SK-N-SH treated with all-trans-retinoic acid at 6 μM for 48 hours (cell line): ENCODE data around the gene SUGP1.

Source experiments
- ATAC-seq: fragments of 200-7000 bp; cut with Tn5 transposase; 3 replicates; pipeline ENCODE4 v1.9.1; 2020; ENCODE audit warnings: mild to moderate bottlenecking, moderate library complexity
- ARNTL ChIP-seq: fragments of 450-650 bp; formaldehyde crosslinking; IDR thresholded peaks from 2 replicates; pipeline ENCODE4 v1.5.0; 2020; ENCODE audit warnings: low read depth, mild to moderate bottlenecking, moderate library complexity, borderline replicate concordance
- BACH2 ChIP-seq: fragments of 250-450 bp; sonication (Bioruptor Pico); IDR thresholded peaks from 2 replicates; pipeline ENCODE4 v1.9.0; 2021; ENCODE audit warnings: mild to moderate bottlenecking, borderline replicate concordance
- CSRNP3 ChIP-seq: fragments of 250-450 bp; sonication (Bioruptor Pico); IDR thresholded peaks from 2 replicates; pipeline ENCODE4 v1.5.1; 2021; ENCODE audit warnings: mild to moderate bottlenecking, moderate library complexity
- ESRRG ChIP-seq: fragments of 250-450 bp; sonication (Bioruptor Pico); IDR thresholded peaks from 2 replicates; pipeline ENCODE4 v1.6.1; 2021; ENCODE audit warnings: mild to moderate bottlenecking
- GLIS3 ChIP-seq: fragments of 250-450 bp; sonication (Bioruptor Pico); IDR thresholded peaks from 2 replicates; pipeline ENCODE4 v1.5.0; 2020; ENCODE audit warnings: mild to moderate bottlenecking, moderate library complexity
- OSR1 ChIP-seq: fragments of 250-450 bp; sonication (Bioruptor Pico); IDR thresholded peaks from 2 replicates; pipeline ENCODE4 v1.8.0; 2022; ENCODE audit warnings: moderate library complexity, mild to moderate bottlenecking, inconsistent platforms
- POU6F1 ChIP-seq: fragments of 250-450 bp; sonication (Bioruptor Pico); IDR thresholded peaks from 2 replicates; pipeline ENCODE4 v1.8.0; 2021; ENCODE audit warnings: low read depth, mild to moderate bottlenecking, moderate library complexity, borderline replicate concordance
- PPARA ChIP-seq: fragments of 250-450 bp; sonication (Bioruptor Pico); IDR thresholded peaks from 2 replicates; pipeline ENCODE4 v1.5.0; 2020; ENCODE audit warnings: mild to moderate bottlenecking, borderline replicate concordance
- RARB ChIP-seq: fragments of 250-450 bp; sonication (Bioruptor Pico); IDR thresholded peaks from 2 replicates; pipeline ENCODE4 v1.8.0; 2021; ENCODE audit warnings: mild to moderate bottlenecking, moderate library complexity
- TOX ChIP-seq: fragments of 250-450 bp; sonication (Bioruptor Pico); IDR thresholded peaks from 2 replicates; pipeline ENCODE4 v1.8.0; 2021; ENCODE audit warnings: mild to moderate bottlenecking, moderate library complexity, borderline replicate concordance
- TSHZ2 ChIP-seq: fragments of 250-450 bp; sonication (Bioruptor Pico); IDR thresholded peaks from 2 replicates; pipeline ENCODE4 v1.5.0; 2020; ENCODE audit warnings: mild to moderate bottlenecking, moderate library complexity
- ZC3H10 ChIP-seq: fragments of 250-450 bp; sonication (Bioruptor Pico); IDR thresholded peaks from 2 replicates; pipeline ENCODE4 v1.5.1; 2021; ENCODE audit warnings: mild to moderate bottlenecking, moderate library complexity
- ZFP3 ChIP-seq: fragments of 250-450 bp; sonication (Bioruptor Pico); IDR thresholded peaks from 2 replicates; pipeline ENCODE4 v1.5.0; 2020; ENCODE audit warnings: mild to moderate bottlenecking, moderate library complexity
- ZNF565 ChIP-seq: fragments of 450-650 bp; formaldehyde crosslinking; conservative IDR thresholded peaks from 2 replicates; pipeline ENCODE4 v1.5.0; 2020; ENCODE audit warnings: low read depth, mild to moderate bottlenecking, moderate library complexity
- ZNF70 ChIP-seq: fragments of 450-650 bp; formaldehyde crosslinking; IDR thresholded peaks from 2 replicates; pipeline ENCODE4 v1.5.0; 2020; ENCODE audit warnings: mild to moderate bottlenecking, moderate library complexity
- TF ChIP-seq, protein P1 (sequence below): fragments of 250-450 bp; sonication (Bioruptor Pico); IDR thresholded peaks from 2 replicates; pipeline ENCODE4 v1.5.1; 2020; ENCODE audit warnings: low read depth, mild to moderate bottlenecking, moderate library complexity
- TF ChIP-seq, protein P2 (sequence below): fragments of 250-450 bp; sonication (Bioruptor Pico); IDR thresholded peaks from 2 replicates; pipeline ENCODE4 v1.8.0; 2020; ENCODE audit warnings: mild to moderate bottlenecking, moderate library complexity, borderline replicate concordance

Gene SUGP1

GRCh38 chr19:19280561-19280960 is 39.7 kb downstream of the SUGP1 start:
- ATAC-seq, result no peak

DNA sequence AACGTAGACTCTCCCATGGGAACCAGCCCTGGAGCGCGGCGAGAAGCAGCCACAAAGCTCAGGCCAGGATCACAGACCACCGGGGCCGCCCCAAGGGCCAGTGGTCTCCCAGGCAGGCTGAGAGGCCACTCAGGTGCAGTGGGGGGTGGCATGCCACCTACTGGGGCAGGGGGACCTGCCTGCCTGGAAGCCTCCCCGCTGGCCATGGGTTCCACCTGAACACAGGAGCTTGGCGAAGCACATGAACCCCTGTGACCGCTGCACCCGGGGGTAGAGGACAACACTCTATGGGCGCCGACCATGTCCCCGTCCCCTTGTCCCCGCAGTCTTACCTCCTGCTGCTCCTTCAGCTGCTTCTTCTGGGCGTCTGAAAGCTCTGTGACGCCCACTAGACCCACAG is 40.5 kb downstream of the SUGP1 start:
- no peak for ATAC-seq
- TF ChIP-seq GLIS3, result no peak
- TF ChIP-seq CSRNP3 (CRISPR knock-in tag), result no peak
- TF ChIP-seq ZFP3, result no peak
- no peak for TF ChIP-seq RARB (CRISPR knock-in tag)
- TF ChIP-seq, protein P1, sequence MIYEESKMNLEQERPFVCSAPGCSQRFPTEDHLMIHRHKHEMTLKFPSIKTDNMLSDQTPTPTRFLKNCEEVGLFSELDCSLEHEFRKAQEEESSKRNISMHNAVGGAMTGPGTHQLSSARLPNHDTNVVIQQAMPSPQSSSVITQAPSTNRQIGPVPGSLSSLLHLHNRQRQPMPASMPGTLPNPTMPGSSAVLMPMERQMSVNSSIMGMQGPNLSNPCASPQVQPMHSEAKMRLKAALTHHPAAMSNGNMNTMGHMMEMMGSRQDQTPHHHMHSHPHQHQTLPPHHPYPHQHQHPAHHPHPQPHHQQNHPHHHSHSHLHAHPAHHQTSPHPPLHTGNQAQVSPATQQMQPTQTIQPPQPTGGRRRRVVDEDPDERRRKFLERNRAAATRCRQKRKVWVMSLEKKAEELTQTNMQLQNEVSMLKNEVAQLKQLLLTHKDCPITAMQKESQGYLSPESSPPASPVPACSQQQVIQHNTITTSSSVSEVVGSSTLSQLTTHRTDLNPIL (CRISPR knock-in tag), result no peak
- TF ChIP-seq, protein P2, sequence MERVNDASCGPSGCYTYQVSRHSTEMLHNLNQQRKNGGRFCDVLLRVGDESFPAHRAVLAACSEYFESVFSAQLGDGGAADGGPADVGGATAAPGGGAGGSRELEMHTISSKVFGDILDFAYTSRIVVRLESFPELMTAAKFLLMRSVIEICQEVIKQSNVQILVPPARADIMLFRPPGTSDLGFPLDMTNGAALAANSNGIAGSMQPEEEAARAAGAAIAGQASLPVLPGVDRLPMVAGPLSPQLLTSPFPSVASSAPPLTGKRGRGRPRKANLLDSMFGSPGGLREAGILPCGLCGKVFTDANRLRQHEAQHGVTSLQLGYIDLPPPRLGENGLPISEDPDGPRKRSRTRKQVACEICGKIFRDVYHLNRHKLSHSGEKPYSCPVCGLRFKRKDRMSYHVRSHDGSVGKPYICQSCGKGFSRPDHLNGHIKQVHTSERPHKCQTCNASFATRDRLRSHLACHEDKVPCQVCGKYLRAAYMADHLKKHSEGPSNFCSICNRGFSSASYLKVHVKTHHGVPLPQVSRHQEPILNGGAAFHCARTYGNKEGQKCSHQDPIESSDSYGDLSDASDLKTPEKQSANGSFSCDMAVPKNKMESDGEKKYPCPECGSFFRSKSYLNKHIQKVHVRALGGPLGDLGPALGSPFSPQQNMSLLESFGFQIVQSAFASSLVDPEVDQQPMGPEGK (CRISPR knock-in tag), result no peak
- no peak for TF ChIP-seq OSR1
- no peak for TF ChIP-seq BACH2 (CRISPR knock-in tag)

More at GRCh38 chr19:19280561-19280960, 39.7 kb downstream of the SUGP1 start:
- TF ChIP-seq POU6F1 (CRISPR knock-in tag), result no peak
- TF ChIP-seq PPARA (CRISPR knock-in tag), result no peak
- TF ChIP-seq ZNF70 (CRISPR knock-in tag), result no peak
- no peak for TF ChIP-seq RARB (CRISPR knock-in tag)
- TF ChIP-seq TSHZ2, result no peak
- TF ChIP-seq CSRNP3 (CRISPR knock-in tag), result no peak
- TF ChIP-seq, protein P2 (CRISPR knock-in tag), result no peak
- TF ChIP-seq TOX (CRISPR knock-in tag), result no peak
- TF ChIP-seq, protein P1 (CRISPR knock-in tag), result no peak
- TF ChIP-seq OSR1, result no peak
- TF ChIP-seq BACH2 (CRISPR knock-in tag), result no peak
- no peak for TF ChIP-seq ZNF565 (CRISPR knock-in tag)
- no peak for TF ChIP-seq ARNTL
- TF ChIP-seq ESRRG, result no peak
- no peak for TF ChIP-seq ZC3H10 (CRISPR knock-in tag)
- TF ChIP-seq GLIS3, result no peak
